GM18909 (cell line): ENCODE results near the gene COPS4.
"Not testable (repeated sequence)": the region's sequence is repeated elsewhere in the genome, so short reads cannot be mapped to it uniquely, and the experiment has no call there.

Source experiments
- ATAC-seq: cut with Tn5 transposase; IDR thresholded peaks from one replicate; pipeline ENCODE4 v1.9.1; 2021; ENCODE audit warnings: mild to moderate bottlenecking; ENCODE audit not compliant: unreplicated experiment, poor library complexity

COPS4 gene

DNA sequence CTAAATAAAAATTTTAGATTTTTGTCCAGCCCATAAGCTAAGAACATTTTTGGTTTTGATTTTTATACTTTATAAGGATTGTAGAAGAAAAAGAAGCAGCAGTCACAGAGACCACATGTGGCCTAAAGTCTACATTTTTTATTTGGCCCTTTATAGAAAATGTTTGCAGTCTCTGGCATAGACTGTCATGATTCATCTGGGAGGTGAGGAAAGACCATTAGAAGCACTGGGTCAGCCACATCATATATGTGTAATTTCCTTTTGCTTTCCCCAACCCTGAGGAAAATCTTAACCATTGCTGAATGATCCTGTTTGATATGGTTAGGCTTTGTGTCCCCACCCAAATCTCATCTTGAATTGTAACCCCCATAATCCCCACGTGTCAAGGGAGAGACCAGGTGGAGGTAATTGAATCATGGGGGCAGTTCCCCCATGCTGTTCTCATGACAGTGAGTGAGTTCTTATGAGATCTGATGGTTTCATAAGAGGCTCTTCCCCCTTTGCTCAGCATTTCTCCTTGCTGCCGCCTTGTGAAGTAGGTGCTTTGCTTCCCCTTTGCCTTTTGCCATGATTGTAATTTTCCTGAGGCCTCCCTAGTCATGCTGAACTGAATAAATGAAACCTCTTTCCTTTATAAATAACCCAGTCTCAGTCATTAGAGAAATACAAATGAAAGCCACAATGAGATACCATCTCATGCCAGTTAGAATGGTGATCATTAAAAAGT, 12.1 kb upstream of the COPS4 start:
- no peak for ATAC-seq

DNA sequence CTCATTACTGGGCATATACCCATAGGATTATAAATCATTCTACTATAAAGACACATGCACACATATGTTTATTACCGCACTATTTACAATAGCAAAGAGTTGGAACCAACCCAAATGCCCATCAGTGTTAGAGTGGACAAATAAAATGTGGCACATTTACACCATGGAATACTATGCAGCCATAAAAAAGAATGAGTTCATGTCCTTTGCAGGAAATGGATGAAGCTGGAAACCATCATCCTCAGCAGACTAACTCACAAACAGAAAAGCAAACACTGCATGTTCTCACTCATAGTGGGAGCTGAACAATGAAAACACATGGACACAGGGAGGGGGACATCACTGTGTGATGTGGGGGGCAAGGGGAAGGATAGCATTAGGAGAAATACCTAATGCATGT, 11.4 kb upstream of the COPS4 start:
- not testable (repeated sequence) for ATAC-seq

DNA sequence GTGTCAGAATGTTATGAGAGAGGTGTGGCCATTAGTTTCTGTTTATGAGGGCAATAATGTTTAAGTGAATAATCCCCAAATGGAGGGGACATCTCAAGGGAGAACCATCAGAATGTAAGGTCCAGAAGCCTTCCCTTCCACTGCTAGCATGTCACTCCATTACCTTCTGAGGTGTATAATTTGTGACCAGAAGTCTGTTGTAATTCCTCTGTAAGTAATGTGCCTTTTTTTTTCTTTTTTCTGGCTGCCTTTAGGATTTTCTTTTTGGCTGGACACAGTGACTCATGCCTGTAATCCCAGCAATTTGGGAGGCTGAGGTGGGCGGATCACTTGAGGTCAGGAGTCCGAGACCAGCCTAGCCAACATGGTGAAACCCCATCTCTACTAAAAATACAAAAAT, 10.8 kb upstream of the COPS4 start:
- ATAC-seq: no peak

DNA sequence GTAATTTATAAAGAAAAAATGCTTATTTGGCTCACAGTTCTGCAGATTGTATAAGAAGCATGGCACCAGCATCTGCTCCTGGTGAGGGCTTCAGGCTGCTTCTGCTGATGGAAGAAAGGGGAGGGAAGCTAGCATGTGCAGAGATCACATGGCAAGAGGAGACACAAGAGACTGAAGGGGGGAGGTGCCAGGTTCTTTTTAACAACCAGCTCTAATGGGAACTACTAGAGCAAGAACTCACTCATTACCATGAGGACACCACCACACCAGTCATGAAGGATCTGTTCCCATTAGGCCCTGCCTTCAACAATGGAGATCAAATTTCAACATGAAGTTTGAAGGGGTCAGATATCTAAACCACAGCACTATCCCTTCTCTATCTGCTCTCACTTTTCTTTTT, 9.4 kb upstream of the COPS4 start:
- ATAC-seq: no peak

DNA sequence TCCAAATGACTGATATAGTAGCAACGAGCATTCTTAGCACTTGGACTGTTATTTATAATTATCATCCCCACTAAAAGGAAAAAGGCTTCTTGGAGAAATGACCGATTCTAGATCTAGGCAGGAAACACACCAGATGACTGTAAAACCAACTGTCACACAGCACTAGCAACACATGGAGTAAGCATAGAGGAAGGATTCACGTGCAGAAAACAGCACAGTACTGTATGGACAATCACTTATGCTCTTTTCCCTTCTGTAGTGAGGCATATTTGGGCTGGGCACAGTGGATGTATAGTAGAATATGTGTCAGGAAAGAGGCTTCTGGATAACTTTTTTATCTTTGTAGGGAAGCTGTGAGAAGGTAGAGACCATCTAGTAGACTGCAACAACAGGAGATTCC, 6.0 kb upstream of the COPS4 start:
- no peak for ATAC-seq

DNA sequence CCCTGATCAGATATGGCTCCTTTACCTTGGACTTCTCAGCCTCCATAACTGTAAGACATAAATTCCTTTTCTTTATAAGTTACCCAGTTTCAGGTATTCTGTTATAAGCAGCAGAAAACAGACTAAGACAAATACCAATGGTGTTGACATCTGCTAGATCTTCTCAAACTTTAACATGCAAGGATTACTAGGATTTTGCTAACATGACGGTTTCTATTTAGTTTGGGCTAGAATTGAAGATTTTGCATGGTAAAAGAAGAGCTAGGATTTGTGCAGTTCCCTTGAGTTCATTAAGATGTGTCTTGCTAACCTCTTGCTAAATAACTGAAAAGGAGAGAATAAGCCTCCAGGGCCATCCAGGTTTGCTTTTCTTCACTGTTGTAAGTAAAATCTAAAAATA, 5.3 kb upstream of the COPS4 start:
- ATAC-seq: no peak

DNA sequence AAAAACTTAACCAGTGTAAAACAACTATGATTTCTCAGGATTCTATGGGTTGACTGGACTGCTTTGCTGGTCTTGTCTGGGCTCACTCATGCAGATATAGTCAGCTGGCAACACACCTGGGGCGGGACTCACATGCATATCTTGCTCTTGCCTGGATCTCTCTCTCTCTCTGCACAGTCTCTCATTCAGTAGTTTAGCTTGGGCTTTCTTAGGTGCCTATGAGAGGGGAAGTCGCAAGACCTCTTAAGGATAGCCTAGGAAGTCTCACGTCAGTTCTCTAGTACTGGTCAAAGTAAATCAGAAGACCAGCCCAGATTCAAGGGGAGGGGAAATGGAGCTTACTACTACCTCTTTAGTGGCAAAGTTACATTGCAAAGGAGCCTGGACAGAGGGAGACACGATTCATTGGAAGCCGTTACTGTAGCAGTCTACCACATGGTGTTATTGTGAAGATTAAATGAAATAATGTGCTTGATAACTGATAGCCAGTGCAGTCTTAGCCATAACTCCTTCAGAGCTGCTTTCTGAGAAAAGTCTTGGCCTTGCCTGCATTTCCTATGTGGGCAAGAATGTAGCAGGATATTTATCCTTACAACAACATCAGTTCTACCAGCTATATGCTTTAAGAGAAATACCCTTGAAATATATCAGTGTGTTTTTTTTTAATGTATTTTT, 2.1 kb downstream of the COPS4 start:
- no peak for ATAC-seq

DNA sequence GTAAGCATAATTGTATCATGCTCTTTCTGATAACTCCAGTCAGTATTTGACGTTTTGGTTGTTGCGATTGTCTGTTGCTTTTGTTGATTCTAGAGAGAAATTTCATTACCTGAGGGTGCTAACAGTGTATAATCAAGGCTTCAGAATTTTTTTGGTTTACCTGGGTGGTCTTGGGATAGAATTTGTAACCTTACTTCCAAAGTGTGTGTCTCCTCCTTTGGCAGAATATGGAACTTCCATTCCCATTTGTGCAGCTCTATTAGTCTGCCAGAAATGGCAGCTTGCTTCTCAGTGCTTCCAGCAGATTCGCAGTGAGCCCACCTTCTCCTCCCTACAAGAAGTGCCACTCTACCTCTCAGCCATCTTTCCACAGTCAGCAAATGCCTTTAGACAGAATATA, 5.3 kb downstream of the COPS4 start:
- ATAC-seq: no peak

DNA sequence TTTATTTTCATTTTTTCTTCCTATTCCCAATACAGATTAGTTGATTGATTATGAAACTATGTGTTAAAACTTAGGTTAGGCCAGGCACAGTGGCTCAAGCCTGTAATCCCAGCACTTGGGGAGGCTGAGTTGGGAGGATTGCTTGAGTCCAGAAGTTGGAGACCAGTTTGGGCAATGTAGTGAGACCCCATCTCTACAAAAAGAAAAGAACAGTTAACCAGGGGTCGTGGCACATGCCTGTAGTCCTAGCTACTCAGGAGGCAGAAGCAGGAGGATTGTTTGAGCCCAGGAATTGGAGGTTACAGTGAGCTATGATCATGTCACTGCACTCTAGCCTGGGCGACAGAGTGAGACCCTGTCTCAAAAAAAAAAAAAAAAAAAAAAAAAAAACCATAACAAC, 8.2 kb downstream of the COPS4 start:
- ATAC-seq: not testable (repeated sequence)

DNA sequence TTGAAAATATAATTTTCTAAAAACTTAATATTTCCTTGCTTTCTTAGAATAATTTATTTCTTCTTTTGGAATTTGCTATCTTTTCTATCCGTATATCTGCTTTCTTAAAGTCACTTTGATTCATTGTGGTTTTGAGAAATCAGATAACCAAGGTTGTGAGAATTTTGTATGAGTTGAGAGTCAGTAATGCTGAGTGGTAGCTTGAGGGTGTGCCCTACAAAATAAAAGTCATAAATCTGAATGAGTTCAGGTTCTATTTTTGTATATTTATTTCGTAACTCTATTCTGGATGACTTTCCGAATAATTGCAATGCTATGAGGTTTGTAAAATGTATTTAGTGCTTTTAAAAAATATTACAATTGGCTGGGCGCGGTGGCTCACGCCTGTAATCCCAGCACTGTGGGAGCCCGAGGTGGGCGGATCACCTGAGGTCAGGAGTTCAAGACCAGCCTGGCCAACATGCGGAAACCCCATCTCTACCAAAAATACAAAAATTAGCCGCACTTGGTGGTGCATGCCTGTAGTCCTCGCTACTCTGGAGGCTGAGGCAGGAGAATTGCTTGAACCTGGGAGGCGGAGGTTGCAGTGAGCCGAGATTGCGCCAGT, 8.9 kb downstream of the COPS4 start:
- no peak for ATAC-seq

DNA sequence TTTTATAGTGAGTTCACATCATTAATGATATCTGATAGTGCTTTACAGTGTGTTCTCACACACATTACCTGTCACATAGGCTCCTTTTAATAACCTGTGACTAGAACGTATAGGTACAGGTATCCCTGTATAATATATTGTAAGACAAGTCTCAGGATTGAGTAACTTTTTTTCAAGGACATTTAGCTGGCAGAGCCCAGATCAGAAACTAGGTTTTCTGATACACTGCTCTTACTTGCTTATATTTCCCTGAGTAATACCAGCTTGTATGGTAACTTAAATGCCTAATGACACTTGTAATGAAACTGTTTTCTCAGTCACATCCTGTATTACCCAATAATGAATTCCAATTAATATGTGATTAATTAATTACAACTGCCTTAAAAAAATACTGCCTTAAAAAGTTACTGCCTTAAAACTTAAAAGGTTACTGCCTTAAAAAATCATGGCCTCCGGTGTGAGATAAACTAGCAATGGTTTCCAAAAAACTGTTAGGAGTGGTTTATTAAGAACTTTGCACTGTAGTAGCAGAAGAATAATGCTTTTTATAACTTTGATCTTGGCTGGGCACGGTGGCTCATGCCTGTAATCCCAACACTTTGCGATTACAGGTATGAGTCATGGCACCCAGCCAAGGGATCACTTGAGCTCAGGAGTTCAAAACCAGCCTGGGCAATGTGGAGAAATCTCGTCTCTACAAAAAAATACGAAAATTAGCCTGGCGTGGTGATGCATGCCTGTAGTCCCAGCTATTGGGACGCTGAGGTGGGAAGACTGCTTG, 11.9 kb downstream of the COPS4 start:
- no peak for ATAC-seq

DNA sequence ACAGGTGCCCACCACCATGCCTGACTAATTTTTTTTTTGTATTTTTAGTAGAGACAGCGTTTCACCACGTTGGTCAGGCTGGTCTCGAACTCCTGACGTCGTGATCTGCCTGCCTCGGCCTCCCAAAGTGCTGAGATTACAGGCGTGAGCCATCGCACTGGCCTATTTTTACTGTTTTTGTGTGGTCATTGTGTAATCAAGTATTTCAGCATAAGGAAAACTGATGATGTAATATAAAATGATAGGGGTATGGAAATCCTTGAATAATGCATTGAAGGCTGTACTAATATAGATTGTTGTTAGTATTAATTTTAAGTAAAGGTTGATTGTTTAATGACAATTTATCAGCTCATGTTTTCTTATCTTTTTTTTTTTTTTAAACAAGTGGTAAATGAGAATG, 13.8 kb downstream of the COPS4 start:
- not testable (repeated sequence) for ATAC-seq

DNA sequence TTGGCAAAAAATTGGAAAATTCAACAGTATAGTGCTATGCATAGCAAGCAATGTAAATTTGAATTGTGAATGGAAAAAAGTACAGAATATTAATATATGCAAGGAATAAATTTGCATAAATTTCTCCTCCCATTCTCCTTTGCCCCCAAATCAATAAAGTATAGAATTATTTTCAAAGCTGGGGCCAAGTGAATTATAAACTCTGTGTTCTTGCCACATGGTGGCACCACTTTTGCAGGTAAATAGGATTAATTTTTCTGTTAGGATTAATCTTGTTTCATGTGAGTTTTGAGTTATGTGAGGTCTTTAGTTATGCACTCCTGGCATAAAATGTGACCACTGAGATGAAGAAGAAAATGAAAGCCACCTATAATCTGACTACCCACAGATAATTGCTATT, 19.9 kb downstream of the COPS4 start:
- no peak for ATAC-seq

DNA sequence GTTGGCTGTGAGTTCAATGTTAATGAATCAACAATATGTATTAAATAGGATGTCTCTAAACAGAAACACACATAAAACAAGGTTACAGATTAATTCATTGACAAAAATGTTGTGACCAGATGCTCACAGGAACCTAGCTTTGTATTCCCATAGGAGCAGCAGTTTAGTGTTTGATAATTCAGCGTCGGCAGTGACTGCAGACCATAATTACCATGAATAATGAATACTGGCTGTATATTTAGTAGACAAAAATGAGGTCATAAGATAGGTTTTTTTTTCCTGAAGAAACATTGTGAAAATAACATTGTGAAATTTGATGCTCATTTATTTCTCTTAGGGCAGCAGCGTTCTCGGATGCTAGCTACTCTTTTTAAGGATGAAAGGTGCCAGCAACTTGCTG, 27.8 kb downstream of the COPS4 start:
- ATAC-seq: no peak

DNA sequence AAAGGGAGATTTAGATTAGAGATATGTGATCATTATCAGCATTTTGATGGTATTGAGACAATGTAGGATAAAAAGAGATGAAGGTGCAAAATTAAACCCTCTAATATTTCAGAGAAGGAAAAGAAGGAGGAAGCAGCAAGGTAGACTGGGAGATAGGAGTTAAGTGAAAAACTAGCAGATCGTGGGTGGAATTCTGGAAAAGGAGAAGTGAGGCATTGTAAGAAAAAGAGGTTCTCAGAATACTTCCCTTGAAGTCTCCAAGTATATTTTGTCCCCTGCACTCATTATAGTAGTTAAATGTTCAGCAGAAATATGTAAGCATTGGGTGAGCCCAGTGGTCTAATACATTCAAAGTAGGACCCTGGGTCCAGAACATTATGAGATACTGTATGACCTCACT, 30.3 kb downstream of the COPS4 start:
- ATAC-seq: no peak

DNA sequence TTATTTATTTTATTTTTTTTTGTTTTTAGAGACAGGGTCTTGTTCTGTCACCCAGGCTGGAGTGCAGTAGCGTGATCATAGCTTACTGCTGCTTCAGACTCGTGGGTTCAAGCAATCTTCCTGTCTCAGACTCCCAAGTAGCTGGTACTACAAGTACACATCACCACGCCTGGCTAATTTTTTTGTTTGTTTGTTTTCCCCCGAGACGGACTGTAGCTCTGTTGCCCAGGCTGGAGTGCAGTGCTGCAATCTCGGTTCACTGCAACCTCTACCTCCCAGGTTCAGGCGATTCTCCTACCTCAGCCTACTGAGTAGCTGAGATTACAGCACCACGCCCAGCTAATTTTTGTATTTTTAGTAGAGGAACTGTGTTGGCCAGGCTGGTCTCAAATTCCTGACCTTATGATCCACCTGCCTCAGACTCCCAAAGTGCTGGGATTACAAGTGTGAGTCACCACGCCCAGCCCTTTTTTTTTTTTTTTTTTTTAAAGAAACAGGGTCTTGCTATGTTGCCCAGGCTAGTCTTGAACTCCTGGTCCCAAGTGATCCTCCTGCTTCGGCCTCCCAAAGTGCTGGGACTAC, 32.2 kb downstream of the COPS4 start:
- ATAC-seq: no peak

DNA sequence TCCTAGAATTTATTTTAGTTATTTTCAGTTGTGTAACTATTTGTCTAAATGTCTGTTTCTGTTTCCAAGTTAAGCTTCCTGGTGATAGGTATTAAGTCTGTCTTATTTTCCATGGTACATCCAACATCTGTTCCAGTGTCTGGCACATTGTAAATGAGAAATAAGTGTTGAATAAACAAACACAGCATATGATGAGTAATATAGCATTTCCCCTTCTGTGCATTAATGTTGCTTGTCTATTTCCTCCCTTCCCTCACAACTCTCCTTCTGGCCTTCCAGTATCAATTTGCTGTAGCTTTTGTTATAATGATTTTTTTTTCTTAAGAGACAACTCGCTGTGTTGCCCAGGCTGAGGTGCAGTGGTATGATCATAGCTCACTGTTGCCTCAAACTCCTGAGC, 36.1 kb downstream of the COPS4 start:
- ATAC-seq: no peak

DNA sequence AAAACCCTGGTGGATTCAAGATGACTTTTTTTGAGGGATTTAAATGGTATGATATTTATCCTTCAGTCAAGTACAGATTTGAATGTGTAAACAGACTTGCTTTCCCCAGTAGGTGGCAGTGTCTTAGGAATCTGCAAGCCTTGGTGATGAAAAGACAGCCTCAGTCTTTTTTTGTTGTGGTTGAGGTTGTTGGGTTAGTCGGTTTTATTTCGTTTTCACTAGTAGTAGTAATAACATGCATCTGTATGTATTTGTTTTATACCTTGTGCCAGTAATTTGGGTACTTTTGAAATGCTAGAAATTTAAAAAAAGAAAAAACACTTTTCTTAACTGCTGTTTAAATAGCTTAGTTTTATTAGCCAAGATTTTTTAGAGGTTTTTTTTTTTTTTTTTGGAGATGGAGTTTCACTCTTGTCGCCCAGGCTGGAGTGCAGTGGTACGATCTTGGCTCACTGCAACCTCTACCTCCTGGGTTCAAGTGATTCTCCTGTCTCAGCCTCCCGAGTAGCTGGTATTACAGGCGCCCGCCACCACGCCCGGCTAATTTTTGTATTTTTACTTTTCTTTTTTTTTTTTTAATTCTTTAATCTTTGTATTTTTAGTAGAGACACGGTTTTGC, 39.2 kb downstream of the COPS4 start:
- ATAC-seq: peak; percentile 83

DNA sequence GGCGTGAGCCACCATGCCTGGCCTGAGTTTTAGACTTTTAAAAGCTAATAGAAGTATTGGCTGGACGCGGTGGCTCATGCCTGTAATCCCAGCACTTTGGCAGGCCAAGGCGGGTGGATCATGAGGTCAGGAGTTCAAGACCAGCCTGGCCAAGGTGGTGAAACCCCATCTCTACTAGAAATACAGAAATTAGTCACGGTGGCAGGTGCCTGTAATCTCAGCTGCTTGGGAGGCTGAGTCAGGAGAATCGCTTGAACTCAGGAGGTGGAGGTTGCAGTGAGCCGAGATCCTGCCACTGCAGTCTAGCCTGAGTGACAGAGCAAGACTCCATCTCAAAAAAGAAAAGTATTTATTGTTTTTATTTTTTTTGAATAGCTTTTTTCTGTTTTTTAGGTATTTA, 39.8 kb downstream of the COPS4 start:
- ATAC-seq: not testable (repeated sequence)
